LoVo (cell line): ENCODE results near the gene CTRL.
"Not testable (repeated sequence)": the region's sequence is repeated elsewhere in the genome, so short reads cannot be mapped to it uniquely, and the experiment has no call there.

Experiments used
- DNase-seq: peaks from one replicate; pipeline ENCODE4 v3.0.0-alpha.2; 2016; ENCODE audit warnings: low spot score

The CTRL gene

GRCh38 chr16:67931712-67932461 lies at the start of gene CTRL:
Gene CTRL (minus strand): TSS chr16:67931862. CDS start chr16:67931852, 10 bp downstream.
- DNase-seq, result no peak

DNA sequence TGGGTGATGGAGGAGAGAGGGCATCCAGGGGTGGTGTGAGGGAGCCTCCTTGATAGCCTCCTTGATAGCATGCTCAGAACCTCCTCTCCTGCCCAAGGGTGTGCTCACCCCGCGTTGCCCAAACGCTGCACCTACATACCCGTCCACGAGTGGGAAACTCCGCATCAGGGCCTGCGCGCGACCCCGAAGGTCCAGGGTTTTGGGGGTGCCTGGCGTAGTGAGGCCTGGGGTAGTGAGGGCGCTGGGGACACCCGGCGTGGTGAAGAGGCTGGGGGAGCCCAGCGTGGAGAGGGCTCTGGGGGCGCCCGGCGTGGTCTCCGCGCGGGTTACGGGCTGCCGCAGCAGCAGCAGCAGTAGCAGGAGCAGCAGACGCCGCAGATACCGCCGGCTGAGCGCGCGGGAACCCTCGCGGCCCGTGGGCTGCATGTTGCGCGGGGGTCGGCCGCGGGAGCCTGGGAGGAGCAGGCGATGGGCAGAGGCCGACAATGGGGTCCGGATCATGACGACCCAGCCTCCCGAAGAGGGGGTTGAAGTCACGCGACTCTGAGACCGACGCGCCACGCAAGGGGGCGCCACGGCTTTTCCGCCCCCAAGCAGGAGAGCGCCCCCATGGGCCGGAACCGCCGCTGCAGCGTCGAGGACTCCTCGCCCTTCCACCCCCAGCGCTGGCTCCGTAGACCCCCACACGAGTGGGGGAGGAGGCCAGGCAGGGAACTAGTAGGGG lies 48.5 kb upstream of the CTRL start, which contains the start of gene DPEP3:
Gene DPEP3 (minus strand): TSS at position 545 of the 724 bp plus-strand sequence. CDS start 119 bp downstream, at position 426.
- DNase-seq, result no peak

GRCh38 chr16:67977469-67978227 lies 46.0 kb upstream of the CTRL start:
- DNase-seq, result no peak

DNA sequence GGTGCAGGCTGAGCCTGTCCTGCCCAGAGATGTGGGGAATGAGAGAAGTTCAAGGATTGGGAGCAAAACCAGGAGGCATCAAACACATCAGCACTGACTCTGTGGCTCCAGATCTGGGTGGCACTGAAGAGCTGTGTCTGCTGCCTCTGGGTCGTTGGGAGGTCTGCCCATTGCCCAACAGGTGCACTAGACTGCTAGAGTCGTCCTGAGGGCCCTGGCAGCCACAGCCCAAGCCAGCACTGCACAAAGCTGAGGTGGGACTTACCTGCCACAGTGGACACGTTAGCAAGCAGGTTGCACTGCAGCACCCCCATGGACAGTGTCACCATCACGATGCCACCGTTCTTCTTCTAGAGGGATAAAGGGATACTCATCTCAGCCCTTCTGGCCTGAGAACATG lies 45.3 kb upstream of the CTRL start:
- DNase-seq, result no peak

DNA sequence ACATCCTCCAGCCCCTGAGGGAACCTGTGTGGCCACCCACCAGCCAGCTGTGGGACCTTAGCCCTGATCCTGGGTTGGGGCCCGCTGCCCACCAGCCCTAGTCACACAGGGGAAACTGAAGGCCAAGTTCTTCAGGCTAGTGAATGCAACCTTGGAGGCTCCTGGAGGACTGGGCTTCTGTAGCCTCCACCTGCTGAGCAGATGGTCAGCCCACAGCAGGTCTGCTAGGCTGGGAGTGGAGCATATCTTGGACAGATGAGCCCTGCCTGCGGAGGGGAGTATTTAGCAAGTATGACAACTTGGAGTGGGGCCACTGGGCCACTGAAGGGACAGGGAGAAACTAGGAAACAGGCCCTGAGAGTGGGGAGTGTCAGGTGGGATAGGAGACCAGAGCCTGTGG lies 44.5 kb upstream of the CTRL start:
- no peak for DNase-seq

GRCh38 chr16:67975321-67976105 lies 43.9 kb upstream of the CTRL start:
- DNase-seq, result no peak

GRCh38 chr16:67972285-67972684 lies 40.6 kb upstream of the CTRL start:
- DNase-seq, result not testable (repeated sequence)

GRCh38 chr16:67971111-67971510 lies 39.4 kb upstream of the CTRL start:
- DNase-seq, result no peak

- DNase-seq, result no peak
These were observed 37.8 kb upstream of the CTRL start for GRCh38 chr16:67969254-67970039.

DNA sequence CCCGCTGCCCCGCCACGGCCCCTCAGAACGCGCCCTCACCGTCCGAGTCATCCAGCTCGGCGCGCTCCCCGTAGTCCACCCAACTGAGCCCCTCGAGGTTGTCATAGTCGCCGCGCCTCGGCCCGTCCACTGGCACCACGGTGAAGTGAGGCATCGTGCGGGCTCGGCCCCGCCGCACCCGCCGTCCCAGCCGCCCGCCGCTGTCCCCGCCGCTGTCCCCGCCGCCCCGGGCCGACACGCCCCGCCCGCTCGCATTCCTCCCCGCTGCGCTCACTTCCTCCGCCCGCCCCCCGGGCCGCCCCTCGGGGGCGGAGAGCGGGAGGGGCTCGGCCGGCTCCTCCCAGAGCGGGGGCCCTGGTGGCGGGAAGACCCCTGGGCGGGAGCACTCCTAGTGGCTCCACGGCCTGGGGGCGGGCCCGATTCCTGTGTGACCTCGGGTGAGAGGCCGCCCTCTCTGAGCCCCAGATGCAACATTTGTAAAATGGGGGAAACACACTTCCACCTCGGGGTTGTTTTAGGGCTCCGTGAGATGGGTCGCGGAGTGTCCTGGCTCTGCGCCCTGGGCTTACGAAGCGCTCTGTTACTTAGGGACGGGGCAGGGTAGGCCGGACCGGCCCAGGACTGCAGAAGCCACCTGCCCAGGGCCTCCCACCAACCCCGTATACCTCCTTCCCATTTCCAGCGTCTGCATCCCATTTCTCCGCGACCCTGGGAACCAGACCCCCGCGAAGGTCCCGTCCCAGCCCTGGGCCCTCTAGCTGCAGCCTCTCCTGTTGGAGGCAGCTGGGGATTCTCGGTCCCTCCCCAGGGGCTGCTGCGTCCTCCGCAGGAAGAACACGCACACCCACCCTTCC lies 37.0 kb upstream of the CTRL start, which contains the start of gene SLC12A4:
Gene SLC12A4 (minus strand): TSS at position 238 of the 854 bp plus-strand sequence. CDS start 84 bp downstream, at position 154.
- DNase-seq, result peak; percentile 82

DNA sequence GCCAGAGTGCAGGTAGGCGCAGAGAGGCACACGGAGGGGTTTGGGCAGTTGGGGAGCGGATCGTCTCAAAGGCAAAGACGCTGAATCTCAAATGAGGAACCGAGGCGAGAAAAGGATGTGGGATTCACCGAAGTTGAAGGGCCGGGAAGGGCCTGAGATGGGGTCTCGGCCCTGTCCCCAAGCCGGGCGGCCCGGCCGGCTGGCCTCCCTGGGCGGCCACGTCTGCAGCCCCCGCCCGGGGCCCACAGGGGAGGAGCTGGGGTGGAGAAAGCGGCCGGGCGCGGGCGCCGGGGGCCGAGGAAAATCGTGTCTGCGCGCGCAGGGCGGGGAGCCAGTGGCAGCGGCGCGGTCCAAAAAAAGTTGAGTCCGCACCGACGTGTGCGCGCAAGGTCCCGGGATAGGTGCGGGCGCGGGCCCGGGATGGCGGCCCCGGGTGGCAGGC lies 36.3 kb upstream of the CTRL start:
- peak; percentile 25 for DNase-seq

DNA sequence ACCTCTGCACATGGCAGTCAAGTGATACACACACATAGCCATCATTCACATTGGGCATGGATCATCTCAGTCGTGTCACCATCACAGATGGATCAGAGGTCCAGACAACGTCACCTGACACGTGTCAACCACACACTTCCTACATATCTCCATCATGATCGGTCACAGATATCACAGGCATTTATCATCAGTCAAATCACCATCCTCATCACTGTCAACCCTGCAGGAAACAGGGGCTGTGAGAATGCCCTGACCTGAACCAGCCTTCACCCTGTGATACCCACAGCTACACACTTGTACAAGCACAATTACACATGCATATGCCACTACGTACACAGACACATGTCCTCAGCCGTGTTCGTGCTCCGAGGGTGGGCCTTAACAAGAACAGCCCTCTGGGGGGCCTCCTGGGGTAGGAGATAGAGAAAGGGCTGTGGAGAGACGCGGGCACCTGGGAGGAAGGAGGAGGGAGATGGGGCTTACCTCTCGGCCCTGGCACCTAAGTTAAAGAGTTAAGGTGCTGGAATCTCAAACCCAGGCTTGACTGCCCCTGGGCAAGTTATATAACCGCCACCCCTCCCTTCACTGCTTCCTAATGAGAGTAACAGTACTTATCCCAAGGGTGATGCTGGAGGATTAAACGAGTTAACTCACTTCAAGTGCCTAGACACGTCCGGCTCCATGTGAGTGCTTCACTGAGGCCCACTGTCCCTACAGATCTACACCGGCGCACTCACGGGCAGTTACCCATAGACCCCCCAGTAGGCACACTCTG lies 35.7 kb upstream of the CTRL start:
- no peak for DNase-seq

GRCh38 chr16:67966549-67967182 lies 35.0 kb upstream of the CTRL start:
- DNase-seq, result peak; percentile 57

- DNase-seq, result no peak
These were observed 34.2 kb upstream of the CTRL start for GRCh38 chr16:67965668-67966548.

DNA sequence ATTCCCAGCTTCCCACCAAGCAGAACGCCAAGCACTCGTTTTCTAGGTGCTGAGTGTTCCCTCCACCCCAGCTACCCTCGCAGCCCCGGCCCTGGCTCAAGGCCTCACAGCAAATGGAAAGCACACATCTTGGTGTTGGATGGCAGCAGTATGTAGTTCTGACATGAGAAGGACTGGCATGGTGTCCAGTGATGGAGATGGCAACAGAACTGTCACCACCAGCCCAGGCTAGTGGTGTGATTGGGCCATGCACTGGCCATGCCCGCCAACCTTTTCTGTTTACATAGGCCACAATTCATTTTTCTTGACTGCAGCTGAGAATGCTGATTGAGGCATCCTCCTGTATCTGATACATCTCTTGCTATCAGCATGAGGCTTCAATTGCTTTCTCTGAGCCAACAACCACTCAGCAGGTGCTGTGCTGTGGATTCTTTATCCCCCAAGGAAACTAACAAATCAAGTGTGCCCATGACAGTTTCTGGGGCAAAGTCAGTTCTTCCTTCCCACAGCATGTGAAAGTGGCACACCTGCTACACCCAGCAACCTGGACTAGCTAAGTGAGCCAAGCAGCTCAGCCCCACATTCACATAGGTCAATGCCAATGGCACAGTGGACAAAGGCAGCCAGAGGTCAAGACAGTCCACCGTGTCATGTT lies 32.9 kb upstream of the CTRL start:
- no peak for DNase-seq

- no peak for DNase-seq
These were observed 32.1 kb upstream of the CTRL start for GRCh38 chr16:67963662-67964321.
